A549 treated with ZK216348 at 1 μM for 4 hours (cell line): ENCODE data around the gene FPR3. TPM values are rescaled to one million over a fixed set of nuclear protein-coding genes. Genes with fewer than 3 reads are reported as not detected.

ENCODE experiments used
- total RNA-seq: library from RNA; stranded (reverse); fragments of 200-300 nt; extraction: Qiagen RNA extraction; gene quantifications from 5 replicates; pipeline ENCODE4 v1.2.3, GENCODE V29; 2022; ENCODE audit warnings: low read depth

The FPR3 gene, protein sequence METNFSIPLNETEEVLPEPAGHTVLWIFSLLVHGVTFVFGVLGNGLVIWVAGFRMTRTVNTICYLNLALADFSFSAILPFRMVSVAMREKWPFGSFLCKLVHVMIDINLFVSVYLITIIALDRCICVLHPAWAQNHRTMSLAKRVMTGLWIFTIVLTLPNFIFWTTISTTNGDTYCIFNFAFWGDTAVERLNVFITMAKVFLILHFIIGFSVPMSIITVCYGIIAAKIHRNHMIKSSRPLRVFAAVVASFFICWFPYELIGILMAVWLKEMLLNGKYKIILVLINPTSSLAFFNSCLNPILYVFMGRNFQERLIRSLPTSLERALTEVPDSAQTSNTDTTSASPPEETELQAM
- total RNA-seq = not detected in 5 replicates

DNA sequence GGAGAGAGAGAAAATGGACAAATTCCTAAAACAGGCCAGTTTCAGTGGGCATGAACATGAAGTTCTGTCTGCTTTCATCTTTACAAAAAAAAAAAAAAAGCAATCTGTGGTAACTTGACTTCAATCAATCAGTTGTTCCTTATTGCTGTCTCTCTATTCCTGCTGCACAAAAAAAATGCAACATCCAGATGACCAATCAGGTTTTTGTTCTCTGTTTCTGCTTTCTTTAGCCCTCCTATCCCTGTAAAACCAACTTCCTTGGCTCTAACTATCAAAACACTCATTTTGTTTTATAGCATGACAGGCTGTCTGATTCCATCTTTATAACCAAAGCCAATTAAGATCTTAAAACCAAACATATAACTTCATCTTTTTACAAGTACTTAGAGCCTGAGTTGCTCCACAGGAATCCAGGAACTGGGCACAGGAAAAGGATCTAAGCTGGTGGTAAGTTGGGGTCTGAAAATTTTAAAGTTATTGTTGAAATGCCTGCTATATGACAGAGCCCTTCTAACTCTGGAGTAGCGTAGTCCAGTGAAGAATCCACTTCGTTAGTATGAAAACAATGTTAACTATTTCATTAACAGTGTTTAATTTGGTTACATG is at the start of gene FPR3:
TSS of gene FPR3 (plus strand) at position 273 of the 606 bp plus-strand sequence. CDS start 28,592 bp downstream, outside the sequence.

DNA sequence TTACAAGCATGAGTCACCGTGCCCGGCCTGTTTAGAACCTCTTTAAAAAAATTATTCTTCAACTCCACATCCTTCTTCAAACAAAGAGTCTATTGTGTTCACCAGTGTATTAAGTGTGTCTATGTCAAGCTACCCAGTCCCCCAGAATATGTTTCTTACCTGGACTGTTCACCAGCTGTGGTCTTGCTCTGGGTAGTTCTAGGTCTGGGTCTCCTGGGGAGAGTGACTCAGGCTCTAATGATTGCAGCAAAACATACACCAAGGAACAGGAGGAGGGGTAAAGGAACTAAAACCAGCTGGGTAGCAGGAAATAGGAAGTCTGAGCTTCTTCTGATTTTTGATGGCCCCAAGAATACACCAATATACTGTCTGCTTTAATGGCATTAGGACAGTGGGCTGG is 43.3 kb upstream of the FPR3 start, which contains the start of gene FPR1:
TSS of gene FPR1 (minus strand) at position 224 of the 400 bp plus-strand sequence. CDS start 4,884 bp downstream, outside the sequence.

DNA sequence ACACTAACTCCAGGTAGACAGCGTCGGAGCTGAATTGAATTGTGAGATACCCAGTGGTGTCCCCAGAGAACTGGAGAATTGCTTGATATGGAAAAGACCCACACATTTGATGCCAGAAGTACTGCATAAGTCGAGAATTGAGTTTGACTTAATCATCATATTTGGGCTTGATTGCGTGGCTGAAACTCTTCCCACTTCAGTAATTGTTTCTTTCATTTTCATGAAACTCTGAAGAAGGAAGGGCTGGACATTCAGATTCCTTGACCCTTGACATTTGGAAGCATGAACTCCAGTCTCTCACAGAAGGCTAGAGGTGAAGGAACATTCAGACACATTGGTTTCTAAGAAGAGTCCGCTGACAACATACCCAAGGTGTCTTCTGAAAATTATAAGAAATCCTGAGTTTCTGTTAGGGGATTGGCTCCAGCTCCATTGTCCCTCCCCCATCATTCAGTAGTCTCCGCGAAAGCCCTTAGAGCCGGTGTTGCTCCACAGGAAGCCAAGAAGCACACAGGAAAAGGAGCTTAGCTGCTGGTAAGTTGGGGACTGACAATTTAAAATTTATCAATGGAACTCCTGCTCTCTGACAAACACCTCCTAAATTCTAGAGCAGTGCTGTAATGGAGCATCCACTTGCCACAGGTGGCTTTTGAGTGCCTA is 34.1 kb upstream of the FPR3 start, which contains the start of gene FPR2:
TSS of gene FPR2 (plus strand) at position 484 of the 660 bp plus-strand sequence. CDS start 7,479 bp downstream, outside the sequence.

Other genes starting within 250 kb of the FPR3 start
- gene ZNF175, start 223.9 kb upstream of the FPR3 start, total RNA-seq = 2.6 to 5.5 TPM (median 4.4 TPM) in 5 replicates
- gene SIGLEC5, start 164.8 kb upstream of the FPR3 start, total RNA-seq = not detected in 5 replicates
- gene SIGLEC14, start 148.3 kb upstream of the FPR3 start, total RNA-seq = 0.12 TPM in 1 of 5 replicates, not detected in the others
- gene SPACA6, start 101.8 kb upstream of the FPR3 start, total RNA-seq = 7.6 to 19.2 TPM (median 13.6 TPM) in 5 replicates
- gene HAS1, start 71.2 kb upstream of the FPR3 start, total RNA-seq = not detected in 5 replicates
- gene FPR1, start 43.3 kb upstream of the FPR3 start, total RNA-seq = 0.08 to 0.14 TPM (median 0.08 TPM) in 3 of 5 replicates, not detected in the others
- not detected in 5 replicates for gene FPR2, start 34.0 kb upstream of the FPR3 start, total RNA-seq
- gene ZNF577, start 92.8 kb downstream of the FPR3 start, total RNA-seq = 0.06 to 0.13 TPM in 2 of 5 replicates, not detected in the others
- 0.12 to 0.25 TPM (median 0.19 TPM) in 4 of 5 replicates, not detected in the other for gene ZNF649, start 109.9 kb downstream of the FPR3 start, total RNA-seq
- 1.00 to 2.1 TPM (median 1.4 TPM) in 5 replicates for gene ZNF613, start 132.3 kb downstream of the FPR3 start, total RNA-seq
- 3.3 to 5.9 TPM (median 4.0 TPM) in 5 replicates for gene ZNF350, start 191.7 kb downstream of the FPR3 start, total RNA-seq
- 3.3 to 4.6 TPM (median 4.3 TPM) in 5 replicates for gene ZNF615, start 213.1 kb downstream of the FPR3 start, total RNA-seq
- gene ZNF614, start 233.2 kb downstream of the FPR3 start, total RNA-seq = 2.3 to 4.0 TPM (median 3.1 TPM) in 5 replicates